Left renal cortex interstitium (tissue), 4 donors: ENCODE results near the gene ST3GAL4. TPM values are rescaled to one million over a fixed set of nuclear protein-coding genes. Genes with fewer than 3 reads are reported as not detected.
"Not testable (repeated sequence)": the region's sequence is repeated elsewhere in the genome, so short reads cannot be mapped to it uniquely, and the experiment has no call there.

ENCODE experiments used
- DNase-seq, 4 donors: peaks; one replicate each; pipeline ENCODE4 v3.0.0-alpha.2; 2013; ENCODE audit warnings: low read depth in 4 of 4, low spot score in 2 of 4, missing footprints in 1 of 4
- polyA plus RNA-seq, 4 donors: library from polyadenylated mRNA; unstranded; fragments of 120-200 nt; gene quantifications; one replicate each; pipeline ENCODE4 v1.2.1, GENCODE V29; 2013; ENCODE audit not compliant: insufficient read length in 4 of 4

The ST3GAL4 gene
- polyA plus RNA-seq, 4 donors, result 15.4 to 24.5 (median 17.7) TPM

DNA sequence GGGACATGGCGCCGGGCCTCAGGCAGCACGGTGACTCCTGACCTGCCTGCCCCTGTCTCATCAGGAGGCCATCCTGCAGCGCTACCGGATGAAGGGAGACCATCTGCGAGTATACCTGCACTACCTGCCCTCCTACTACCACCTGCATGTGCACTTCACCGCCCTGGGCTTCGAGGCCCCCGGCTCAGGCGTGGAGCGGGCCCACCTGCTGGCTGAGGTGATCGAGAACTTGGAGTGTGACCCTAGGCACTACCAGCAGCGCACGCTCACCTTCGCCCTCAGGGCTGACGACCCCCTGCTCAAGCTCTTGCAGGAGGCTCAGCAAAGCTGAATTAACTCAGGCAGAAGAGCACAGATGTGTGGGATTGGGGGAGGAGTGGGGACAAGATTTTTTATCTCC is 10.2 kb upstream of the ST3GAL4 start:
- DNase-seq, result no peak

GRCh38 chr11:126345759-126346585 is 9.5 kb upstream of the ST3GAL4 start:
- no peak for DNase-seq

DNA sequence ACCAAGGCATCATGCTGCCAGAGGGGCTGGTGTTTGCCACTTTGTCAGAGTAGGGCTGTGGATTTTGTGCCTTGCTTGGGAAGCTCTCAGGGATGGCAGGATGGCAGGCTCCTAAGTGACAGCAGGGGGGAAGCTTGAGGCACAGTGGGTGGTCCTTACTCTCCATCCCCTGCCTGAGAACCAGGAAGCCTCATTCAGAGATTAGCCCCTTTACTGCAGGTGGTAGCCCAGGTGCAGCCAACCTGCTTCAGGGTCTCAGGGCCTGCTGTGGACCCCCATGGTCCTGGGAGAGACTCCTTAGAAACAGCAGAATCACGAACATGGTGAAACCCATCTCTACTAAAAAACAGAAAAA is 8.9 kb upstream of the ST3GAL4 start:
- DNase-seq, result no peak

- DNase-seq, result not testable (repeated sequence)
Measured at GRCh38 chr11:126346946-126347345, 8.5 kb upstream of the ST3GAL4 start.

GRCh38 chr11:126347751-126348668 is 7.5 kb upstream of the ST3GAL4 start:
- no peak for DNase-seq

DNA sequence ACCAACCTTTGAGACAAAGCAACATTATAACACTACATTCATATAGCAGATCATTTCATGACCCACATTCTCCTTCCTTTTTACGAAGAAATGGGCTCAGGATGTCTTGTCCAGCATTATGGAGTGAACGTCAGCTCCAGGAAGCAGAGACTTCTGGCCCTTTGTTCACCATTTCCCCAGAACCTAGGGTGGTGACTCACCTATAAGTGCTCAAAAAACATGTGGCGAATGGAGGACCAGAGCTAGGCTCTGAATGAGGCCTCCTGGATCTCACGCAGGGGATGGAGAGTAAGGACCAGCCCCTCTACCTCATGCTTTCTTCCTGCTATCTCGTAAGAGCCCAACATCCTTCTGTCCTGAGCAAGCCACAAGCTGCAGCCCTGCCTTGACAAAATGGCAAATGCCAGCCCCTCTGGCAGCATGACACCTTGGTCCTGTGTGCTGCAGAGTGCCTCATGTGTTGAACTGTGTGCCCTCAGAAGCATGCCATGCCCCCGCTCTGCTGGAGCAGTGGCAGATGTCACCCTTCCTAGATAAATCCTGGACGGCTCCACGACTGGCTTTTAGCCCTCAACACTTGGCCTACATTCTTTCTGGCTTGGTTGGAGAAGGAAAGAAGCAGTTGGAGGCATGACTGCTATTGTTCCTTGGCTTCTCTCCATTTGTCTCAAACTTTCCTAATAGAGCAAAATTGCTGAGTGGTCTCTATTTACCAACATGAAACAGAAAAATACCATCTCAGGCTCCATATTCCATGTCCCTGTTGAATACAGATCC is 6.5 kb upstream of the ST3GAL4 start:
- no peak for DNase-seq

- DNase-seq, result no peak
Measured at GRCh38 chr11:126350836-126351235, 4.7 kb upstream of the ST3GAL4 start.

DNA sequence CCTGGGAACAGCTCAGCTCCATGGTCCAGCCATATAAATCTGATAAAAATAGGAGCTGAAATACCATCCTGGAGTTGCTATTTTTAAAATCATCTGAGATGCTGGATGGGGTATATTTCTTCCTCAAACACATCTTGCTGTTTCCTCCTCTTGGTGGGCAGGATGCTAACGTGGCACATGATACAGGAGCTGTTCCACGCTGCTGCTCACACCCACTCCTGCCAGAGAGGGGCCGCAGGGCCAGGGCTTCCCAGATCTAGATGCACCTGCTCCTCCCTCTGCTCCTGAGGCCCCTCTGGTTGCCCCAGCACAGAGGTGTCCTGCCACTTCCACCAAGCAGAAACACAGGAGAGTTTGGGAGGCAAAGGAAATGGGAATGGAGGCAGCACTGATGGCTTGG is 3.3 kb upstream of the ST3GAL4 start:
- DNase-seq, result no peak

- DNase-seq, result no peak
Measured at GRCh38 chr11:126352934-126353801, 2.3 kb upstream of the ST3GAL4 start.

- DNase-seq, result no peak
Measured at GRCh38 chr11:126354631-126355323, 709 bp upstream of the ST3GAL4 start.

- no peak for DNase-seq
Measured at GRCh38 chr11:126355926-126356897, 726 bp downstream of the ST3GAL4 start.

GRCh38 chr11:126357055-126357962 is 1.8 kb downstream of the ST3GAL4 start:
- no peak for DNase-seq

DNA sequence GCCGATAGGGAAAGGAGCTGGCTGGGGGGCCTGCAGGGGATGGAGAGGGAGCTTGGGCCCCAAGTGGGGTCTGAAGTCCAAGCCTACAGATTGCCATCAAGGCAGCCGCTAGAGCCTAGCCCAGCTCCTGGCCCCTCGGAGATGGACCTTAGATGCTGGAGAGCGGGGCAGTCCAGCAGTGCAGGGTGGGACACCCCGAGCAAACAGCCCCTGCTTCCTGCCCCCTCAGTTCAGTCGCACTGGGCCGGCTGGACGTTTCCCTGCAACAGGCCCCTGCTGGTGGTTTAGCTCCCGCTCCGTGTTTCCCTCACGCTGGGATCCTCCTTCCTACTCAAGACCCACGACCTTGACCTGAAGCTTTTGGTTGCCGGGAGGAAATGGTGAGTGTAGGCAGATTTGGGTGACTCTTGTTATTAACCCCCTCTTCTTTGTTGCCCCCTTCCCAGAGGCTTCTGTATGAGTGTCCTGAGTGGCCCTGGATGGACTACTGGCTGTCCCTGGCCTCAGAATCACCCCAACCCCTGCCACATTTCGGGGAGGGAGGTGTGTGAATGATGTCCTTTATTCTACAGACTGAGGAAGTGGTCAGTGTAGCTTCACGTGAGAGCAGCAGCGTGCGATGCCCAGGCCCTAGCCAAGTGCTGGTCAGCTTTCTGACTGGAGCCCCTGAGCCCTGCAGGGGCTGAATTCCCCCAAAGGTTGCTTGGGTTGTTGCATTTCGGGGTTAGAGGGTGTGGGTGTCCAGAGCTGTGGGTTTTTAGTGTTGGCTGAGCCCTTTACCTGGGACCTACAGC is 2.7 kb downstream of the ST3GAL4 start:
- DNase-seq, result no peak

DNA sequence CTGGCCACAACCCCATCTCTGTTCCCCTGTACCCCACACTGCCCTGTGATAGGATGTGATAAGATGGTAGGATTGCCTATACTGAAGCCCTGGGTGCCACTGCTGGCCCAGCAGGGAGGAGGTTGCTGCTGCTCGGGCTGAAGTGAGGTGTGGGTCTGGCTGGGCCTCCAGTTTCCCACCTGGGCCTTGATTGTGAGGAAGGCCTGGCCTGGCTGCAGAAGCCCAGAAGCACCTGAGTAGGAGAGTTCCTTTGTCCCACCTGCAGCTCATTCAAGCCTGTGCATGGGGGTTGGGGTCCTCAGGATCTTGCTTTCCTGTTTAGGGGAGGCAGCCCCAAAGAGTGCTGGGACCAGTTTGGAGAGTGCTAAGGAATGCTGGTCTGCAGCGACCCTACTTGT is 3.3 kb downstream of the ST3GAL4 start:
- DNase-seq, result no peak

DNA sequence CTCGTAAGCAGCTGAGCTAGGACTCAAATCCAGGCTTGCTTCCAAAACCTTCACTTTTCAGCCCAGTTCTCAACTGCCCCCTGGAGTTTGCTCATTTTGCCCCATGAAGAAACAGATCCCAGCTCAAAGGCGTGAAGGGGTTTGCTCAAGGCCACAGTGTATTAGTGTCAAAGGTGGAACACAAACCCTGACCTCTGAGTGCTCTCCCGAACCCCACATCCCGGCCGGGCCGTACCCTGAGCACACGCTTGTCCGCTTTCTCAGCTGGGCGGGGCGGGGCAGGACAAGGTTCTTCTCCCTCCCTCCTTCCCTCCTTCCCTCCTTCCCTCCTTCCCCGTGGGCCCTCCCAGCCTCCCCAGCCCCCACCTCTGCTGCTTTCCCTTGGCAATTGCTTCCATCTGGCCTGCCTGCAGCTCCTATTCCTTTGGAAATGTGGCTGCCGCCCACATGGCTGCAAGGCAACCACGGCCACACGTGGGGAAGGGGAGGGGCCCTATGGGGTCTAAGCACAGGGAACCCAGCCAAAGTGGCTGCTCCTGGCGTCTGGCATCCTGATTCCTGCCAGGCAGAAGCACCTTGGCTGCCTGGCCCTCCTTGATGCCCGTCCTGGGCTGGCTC is 4.1 kb downstream of the ST3GAL4 start:
- DNase-seq, result no peak

GRCh38 chr11:126360049-126360446 is 4.6 kb downstream of the ST3GAL4 start:
- no peak for DNase-seq
